HL-60/S4 (cell line): ENCODE results near the gene ARHGDIA.

ENCODE experiments used
- in situ Hi-C: fragments of 300-500 bp; cut with MboI; formaldehyde crosslinking; loops from 2 replicates; pipeline ENCODE4 v1.14.3; 2022; ENCODE audit warnings: low sequenced_read_pairs

The ARHGDIA gene

DNA sequence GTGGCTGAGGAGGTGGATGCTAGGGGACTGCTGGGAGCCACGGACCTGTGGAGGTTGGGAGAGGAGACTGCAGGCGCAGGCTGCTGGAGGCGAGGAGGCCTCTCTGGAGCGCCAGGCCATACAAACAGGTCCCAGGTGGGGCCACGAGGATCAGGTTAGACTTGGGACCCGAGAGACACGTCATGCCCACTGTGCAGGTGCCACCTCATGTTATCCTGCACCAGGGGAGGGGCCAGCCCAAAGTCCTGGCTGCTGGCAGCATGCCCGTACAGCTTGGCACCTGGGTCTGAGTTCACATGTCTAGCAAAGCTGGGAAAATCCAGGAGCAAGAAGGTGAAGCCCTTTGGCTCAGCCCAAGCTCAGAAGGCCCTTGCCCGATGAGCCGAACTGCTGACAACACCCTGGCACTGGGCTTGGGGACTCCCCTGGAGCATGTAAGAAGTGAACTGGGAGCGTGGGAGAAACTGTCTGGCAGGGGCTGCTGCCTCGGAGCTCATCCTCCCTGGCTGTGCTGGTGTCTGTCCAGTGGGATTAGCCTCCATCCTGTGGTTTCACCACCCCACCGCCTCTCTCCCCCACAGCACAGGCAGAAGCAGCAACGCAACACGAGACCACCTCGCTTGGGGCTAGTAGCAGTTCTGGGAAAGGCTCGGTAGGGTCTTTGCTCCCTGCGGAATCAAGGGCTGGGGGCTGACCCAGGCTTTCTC, 5.3 kb downstream of the ARHGDIA start:
- in situ Hi-C loops = no loop called here

DNA sequence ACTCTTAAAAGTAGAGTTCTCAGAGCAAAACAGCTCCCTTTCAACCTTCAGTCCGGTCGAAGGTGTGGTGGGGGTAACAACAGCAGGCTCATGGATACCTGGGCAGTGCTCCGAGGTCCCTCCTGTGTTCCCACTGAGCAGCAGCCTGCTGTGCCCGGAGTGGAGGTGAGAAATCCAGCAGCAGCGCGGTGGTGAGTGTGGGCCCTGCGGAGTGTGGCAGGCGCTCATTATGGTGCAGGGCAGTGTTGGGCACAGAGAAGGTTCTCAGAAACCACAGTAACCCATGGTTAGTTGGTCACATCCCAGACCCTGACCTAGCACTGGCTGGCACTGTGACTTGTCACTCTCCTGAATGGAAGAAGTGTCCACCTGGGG, 5.8 kb downstream of the ARHGDIA start:
- in situ Hi-C loops = no loop called here

DNA sequence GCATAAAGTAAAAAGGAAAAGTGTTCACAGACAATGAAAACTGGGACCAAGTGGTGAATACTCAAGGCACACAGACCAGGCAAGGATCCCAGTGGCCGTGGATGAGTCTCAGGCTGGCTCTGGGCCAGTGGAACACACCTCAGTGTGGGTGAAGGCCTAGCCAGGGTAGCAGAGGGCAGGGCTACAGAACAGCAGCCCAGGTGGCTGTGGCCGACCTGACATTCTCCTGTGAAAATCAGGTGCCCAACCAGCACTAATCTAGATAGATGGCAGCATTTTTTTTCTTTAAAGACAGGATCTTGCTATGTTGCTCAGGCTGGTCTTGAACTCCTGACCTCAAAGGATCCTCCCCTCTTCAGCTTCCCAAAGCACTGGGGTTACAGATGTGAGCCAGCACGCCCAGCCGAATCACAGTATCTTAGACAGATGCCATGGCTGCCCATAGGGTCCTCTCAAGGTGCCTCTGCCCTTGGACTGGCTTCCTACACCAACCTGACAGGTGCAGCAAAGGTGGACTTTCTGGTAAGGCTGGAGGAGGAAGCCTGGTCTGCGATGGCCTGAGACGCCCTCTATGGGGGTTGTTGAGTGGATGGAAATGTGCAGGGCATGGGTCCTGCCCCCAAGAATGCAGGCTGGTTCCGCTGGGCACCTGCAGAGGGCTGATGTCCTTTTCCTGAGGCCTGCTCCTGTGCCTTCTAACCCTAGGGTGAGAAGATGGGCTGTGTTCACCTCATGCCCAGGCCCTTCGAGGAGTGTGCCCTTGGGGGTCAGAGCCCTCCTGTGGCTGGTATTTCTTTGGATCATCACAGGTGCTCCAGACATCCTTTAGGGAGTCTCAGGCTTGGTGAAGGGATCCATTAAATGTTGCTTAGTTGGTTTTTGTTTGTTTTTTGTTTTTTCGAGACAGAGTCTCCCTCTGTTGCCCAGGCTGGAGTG, 7.0 kb downstream of the ARHGDIA start:
- in situ Hi-C loops = no loop called here

DNA sequence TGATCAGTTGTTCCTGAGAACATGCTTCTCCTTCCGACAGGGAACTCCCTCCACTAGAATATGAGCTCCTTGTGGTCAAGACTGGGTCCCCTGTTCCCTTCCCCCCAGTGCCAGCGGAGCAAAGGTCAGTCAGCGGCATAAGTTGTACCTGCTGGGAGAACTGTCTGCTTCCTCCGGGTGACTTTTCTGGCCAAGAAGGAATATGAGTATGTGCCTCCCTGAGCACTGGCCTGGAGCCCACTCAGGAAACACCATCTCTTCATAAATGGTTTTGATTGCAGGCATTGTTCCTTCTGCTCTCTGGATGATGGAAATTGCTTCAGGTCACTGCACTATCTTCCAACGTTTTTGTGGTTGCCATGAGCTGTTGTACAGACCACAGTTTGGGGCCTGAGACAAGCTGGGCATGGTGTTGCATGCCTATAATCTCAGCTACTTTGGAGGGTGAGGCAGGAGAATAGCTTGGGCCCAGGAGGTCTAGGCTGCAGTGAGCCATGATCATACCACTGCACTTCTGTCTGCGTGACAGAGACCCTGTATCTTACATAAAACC, 7.9 kb downstream of the ARHGDIA start:
- in situ Hi-C loops = no loop called here

DNA sequence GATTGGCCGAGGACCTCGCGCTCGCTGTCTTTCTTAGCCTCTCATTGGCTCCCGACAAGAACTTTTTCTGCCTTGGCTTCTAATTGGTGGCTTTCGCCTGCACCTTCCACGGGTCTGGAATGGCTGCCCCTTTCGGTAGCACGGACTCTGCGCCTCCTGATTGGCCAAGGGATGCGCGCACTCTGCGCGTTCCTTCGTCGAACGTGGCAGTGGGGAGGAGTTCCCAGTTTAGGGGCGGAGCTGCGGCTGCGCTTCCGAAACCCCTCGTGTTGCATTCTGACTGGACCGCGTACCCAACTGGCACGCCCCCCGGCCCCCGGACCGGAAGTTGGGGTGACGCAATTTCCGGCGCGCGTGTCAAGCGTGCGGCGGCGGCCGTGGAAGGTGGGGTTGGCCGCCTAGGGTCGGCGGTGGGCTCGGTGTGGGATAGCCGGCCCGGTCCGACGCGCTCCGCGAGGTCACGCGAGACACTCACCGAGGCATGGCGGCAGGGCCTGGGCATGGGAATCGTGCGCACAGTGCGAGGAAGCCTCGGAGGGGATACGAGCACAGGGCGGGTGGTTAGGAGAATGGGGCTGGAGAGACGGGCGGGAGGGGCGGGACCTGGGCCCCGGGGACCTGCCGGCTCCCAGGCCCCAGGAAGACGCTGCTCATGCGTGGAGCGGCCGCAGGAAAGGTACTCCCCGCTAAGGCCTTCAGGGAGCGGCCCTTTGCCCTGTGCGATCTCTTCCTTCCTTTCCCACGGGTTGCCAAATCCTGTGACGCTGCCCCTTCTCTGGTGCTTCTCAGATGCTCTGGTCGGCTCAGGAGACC, 10.2 kb downstream of the ARHGDIA start:
- in situ Hi-C loops = no loop called here

DNA sequence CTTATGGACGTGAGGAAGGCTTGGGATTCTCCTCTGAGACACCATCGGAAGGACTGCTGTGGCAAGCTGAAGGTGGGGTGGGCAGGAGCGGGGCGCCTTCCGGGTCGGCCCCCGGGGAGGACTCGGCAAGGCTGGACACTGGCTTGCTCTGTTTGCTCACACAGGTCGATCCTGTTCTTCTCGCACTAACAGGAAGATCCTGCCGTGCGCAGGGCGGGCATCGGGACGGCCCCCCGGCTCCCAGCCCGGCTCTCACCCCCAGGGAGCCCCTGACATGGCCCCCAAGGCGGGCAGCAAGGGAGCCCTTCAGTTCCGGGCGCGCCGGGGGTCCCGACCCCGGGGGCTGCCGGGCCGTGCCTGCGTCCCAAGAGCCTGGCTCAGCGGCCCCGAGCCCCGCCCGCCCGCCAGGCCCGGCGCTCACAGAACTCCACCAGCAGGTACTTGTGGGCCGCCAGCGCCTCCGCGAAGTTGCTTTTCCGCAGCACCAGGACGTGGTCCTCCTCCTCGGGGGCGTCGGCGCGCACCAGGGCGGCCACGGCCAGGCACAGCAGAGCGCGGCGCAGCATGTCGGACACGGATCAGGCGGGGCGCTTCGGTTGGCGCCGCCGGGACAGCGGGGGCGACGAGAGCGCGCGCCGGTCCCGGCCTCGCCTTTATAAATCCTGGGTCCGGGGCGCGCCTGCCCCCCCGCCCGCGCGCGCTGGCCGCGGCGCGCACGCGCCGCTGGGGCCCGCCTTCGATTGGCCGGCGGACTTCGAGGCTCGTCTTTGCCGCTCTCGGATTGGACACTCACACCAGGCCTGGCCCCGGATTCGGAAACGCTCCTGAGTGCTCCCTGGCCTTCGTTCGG, 11.0 kb downstream of the ARHGDIA start, which contains the start of gene P4HB:
TSS of gene P4HB (minus strand) at position 630 of the 850 bp plus-strand sequence. CDS start at position 566, 64 bp downstream.
- in situ Hi-C loops = no loop called here

DNA sequence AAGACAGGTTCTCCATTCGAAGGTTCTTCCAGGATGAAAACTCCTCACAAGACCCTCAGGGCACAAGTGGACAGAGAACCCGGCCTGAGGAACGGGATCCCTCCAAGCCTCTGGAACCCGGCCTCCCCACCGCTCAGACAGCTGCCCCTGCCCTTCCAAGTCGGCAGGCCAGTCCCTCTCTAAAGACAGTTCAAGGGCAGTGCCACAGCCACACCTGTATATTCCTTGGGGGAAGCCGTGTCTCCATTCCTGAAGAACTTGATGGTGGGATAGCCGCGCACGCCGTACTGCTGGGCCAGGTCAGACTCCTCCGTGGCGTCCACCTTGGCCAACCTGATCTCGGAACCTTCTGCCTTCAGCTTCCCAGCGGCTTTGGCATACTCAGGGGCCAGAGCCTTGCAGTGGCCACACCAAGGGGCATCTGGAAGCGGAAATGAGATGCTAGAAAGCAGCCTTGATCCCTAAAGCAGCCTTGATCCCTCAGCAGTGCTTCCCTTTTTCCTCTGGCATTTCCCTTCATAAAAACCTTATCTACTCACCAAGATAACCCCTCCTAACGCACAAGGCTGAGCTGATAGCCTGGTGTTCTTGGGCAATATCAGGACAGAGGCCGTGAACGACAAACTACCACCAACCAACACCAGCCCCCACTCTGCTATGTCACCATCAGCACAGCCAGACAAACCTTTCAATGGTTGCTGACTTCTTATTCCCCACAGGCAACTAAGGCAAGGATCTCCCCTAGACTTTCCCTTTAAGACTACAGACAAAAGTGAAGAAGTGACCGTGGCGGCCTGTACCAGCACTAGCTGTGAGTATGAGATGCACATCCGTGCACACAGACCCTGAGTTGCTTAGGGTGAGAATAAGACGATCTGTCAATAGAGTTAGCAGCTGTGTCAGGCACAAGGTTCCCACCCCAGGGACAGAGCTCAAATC, 11.9 kb downstream of the ARHGDIA start:
- in situ Hi-C loops = no loop called here

DNA sequence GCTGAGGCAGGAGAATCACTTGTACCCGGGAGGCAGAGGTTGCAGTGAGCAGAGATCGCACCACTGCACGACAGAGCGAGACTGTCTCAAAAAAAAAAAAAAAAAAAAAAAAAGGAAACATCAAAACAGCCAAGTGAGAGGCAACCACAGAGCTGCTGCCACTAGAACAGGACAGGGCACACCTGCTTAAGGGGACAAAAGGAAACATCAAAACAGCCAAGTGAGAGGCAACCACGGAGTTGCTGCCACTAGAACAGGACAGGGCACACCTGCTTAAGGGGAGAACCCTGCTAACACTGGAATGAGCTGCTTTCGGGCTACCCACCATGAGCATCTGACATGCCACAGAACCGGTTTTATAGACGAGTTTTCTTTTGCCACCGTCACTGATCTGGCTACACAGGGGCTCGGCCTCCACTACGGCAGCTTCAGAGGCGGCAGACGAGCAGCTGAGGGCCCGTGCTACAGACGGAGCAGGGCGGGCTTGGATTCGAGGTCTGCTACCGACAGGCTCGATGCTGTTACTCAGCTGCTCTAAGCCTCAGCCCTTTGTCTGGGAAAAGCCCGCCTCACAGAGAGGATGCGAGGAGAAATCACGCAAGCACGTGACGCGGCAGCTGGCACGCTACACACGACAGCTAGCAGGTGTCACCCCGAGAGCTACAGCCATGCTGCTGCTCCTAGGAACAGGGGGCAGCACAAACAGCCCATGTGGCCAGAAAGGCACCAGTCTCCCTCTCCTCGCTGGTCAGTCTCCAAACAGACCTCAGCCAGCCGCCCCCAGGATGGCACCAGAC, 12.8 kb downstream of the ARHGDIA start:
- in situ Hi-C loops = no loop called here

DNA sequence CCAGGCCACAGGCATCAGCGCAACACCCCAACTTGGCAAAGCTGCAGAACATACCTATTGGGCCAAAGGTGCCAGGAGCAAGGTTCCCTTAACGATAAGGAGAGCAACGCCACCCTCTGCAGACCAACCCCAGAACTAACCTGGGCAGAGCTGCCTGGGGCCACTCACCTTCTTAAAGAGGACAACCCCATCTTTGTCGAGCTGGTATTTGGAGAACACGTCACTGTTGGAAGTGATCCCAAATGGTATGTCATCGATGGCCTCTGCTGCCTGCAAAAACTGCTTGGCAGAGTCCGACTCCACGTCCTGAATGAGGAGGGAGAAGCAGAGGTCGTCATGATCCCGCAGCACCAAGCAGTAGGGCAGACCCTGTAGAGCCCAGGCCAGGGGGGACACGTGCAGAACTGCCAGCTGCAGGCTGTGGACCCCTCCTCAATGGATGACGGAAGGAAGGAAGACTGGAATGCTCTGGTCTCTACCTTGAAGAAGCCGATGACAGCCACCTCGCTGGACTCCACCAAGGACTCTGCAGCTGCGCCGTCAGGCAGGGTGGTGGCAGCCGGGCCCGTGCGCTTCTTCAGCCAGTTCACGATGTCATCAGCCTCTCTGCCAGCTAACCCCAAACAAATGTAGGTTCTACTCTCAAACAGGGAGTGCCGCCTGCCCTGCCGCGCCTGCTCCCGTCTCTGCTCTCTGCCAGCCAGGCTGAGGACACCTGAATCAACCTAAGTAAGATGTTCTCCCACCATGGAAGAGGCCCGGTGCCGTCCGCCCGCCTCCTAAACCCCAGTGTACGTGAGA, 16.0 kb downstream of the ARHGDIA start:
- in situ Hi-C loops = no loop called here

DNA sequence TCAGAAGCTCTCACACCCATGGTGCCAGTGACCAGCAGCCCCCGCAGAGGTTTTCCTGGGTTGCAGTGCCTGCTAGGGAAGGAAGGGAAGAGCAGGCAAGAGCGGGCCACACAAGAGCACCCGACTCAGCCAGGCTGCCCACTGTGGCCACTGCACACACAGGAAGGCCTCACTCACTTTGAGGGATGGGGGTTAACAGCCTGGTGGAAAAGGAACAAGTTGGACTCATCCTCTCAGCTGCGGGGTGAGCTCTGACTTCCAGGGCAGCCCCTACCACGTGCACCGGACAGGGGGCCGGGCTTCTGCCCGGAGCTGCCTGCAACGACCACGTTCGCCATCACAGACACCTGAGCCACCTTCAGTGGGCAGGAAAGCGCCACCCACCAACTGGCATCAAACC, 18.9 kb downstream of the ARHGDIA start:
- in situ Hi-C loops = no loop called here

DNA sequence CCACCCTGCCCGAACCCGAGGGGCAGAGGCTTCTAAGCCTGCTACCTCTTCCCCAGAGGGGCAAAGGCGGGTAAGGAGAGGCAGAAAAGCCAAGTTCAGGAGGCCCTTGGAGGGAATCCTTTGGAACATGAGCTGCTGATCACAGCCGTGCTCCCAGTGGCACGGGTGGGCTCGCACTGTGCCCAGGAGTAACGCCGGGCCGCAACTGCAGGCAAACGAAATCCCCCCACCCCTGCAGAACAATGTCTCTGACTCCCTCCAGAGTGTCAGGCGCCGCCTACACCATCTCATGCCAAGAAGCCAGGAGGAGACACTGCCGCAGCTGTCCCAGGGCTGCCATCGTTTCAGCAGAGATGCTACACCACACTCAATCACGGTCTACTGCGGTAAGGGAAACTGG, 19.7 kb downstream of the ARHGDIA start:
- in situ Hi-C loops = no loop called here

DNA sequence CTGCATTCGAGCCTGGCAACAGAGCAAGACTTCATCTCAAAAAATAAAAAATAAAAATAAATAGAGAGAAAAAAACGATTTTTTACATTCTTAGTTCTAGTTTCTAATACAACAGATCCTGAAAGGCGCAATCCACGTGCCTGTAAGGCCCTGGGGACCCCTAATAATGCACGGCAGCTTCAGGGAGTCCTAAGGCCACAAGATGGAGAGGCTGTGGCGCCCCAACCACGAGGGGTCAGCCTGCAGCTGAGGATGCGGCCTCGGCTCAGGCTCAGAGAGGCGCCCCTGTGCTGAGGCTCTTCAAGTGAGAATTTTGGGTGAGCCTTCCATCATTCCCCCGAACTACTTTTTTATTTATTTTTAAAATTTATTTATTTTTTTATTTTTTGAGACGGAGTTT, 21.7 kb downstream of the ARHGDIA start:
- in situ Hi-C loops = no loop called here

DNA sequence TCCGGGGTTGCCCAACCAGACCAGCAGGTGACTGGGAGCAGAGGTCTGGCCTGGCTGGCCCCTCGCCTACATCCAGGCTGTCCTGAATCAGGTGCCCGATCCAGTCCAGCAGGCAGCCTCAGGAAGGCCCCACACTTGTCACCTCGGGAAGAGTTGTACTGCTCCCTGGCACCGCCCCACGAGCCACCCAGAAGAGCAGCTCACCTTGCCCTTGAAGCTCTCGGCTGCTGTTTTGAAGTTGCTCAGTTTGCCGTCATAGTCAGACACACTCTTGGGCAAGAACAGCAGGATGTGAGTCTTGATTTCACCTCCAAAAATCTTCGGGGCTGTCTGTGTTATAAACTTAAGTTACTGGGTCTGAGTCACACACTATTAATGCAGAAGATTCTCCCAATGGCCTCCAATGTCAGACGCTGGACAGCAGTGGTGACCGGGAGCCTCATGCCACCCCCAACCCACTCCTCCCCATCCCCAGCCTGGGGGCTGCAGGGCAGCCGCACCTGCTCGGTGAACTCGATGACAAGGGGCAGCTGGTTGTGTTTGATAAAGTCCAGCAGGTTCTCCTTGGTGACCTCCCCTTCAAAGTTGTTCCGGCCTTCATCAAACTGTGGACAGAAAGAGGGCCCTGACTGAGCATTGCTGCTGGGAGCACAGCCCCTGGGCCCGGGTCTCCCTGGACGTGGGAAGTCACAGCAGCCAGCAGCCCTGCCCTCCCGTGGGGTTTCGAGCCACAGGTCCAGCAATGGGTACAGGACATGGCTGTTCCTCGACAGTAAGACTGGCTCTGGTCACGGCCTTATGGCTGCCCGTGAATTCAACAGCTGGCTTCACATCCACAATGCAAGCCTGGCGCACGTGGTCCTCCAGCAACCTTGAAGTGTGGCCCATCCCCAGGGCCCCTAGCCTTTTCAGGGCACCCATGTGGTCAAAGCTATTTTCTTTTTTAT, 24.1 kb downstream of the ARHGDIA start:
- in situ Hi-C loops = no loop called here

DNA sequence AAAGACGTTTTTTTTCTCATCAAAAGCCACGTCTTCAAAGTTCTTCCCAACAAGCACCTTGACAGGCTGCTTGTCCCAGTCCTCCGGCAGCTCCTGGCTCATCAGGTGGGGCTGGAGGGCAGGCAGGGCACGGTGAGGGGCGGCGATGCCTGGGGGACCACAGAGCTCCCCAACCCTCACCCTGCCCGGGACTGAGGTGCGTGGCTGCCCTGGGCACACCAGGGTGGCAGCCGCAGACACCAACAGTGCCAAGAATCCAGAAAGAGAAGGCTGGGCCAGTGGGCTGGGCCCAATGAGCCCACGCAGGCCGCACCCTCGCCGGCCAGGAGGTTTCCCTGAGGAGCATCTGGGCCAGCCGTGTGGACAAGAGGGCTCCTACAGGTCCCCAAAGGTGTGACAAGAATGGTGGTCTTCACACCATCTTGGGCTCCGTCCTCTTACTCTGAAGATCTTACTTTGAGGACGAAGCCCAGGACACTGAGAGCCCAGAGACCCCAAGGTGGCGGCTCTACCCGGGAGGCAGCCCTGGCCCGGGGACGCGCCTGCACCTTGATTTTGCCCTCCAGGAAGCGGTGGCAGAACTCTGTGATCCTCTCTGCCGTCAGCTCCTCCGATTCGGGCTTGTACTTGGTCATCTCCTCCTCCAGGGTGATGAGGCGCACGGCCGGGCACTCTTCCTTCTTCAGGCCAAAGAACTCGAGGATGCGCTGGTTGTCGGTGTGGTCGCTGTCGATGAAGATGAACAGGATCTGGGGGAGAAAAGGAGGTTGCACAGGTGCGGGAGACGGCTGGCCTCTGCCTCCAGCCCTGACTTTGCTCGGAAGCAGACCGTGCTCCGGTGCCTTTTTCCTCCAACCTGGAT, 25.0 kb downstream of the ARHGDIA start:
- in situ Hi-C loops = no loop called here

DNA sequence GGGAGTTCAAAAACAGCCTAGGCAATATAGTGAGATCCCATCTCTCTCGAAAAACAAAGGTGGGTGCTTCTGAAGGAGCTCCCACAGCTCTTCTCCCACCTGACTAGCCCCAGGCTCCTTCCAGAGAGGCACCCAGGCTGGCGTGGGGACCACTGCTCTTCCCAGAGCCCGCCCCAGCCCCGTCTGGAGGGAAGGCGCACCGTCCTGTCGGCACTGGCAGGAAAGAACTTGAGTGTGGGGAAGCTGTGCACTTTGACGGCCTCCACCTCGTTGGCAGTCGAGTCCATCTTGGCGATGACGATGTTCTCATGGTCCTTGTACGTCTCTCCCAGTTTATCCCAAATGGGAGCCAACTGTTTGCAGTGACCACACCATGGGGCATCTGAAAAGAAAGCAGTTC, 25.8 kb downstream of the ARHGDIA start:
- in situ Hi-C loops = no loop called here
